Astrocyte of the spinal cord (primary cell): ENCODE results near the gene DIO1.

Experiments
- DNase-seq: peaks from one replicate; pipeline ENCODE4 v3.0.0; 2011; ENCODE audit warnings: low read depth, low spot score
- H3K4me3 ChIP-seq: 2 replicates; pipeline ENCODE4 v1.5.1; 2011; ENCODE audit warnings: low read depth, mild to moderate bottlenecking, low read length, moderate library complexity
- CTCF ChIP-seq: IDR thresholded peaks from 2 replicates; pipeline ENCODE4 v1.5.1; 2012; ENCODE audit warnings: low read depth, mild to moderate bottlenecking, low read length, inconsistent platforms
- in situ Hi-C: cut with HindIII; loops from 2 replicates; pipeline ENCODE4 v1.10.0; 2017; ENCODE audit warnings: low sequenced_read_pairs

DIO1 gene

GRCh38 chr1:53894644-53895043, 657 bp downstream of the DIO1 start:
- TF ChIP-seq CTCF, result no peak
- H3K4me3 ChIP-seq, result no peak overlapping the region
- in situ Hi-C loops, result no loop called here
- no peak for DNase-seq

- no peak for TF ChIP-seq CTCF
- in situ Hi-C loops, result no loop called here
- no peak overlapping the region for H3K4me3 ChIP-seq
- no peak for DNase-seq
Observed at GRCh38 chr1:53895421-53895820, 1.4 kb downstream of the DIO1 start.

GRCh38 chr1:53896635-53897229, 2.7 kb downstream of the DIO1 start:
- DNase-seq, result peak; percentile 79
- TF ChIP-seq CTCF, result no peak
- in situ Hi-C loops, result no loop called here
- no peak overlapping the region for H3K4me3 ChIP-seq

- H3K4me3 ChIP-seq, result no peak overlapping the region
- peak; percentile 87 for DNase-seq
- in situ Hi-C loops, result no loop called here
Observed at GRCh38 chr1:53899206-53899628, 5.2 kb downstream of the DIO1 start.

GRCh38 chr1:53899708-53900107, 5.7 kb downstream of the DIO1 start:
- DNase-seq, result no peak
- in situ Hi-C loops, result no loop called here
- no peak overlapping the region for H3K4me3 ChIP-seq
- no peak for TF ChIP-seq CTCF

More at GRCh38 chr1:53899206-53899628, 5.2 kb downstream of the DIO1 start:
- TF ChIP-seq CTCF, result no peak

GRCh38 chr1:53902235-53903138, 8.5 kb downstream of the DIO1 start:
- H3K4me3 ChIP-seq, result no peak overlapping the region
- in situ Hi-C loops, result no loop called here
- TF ChIP-seq CTCF, result no peak
- DNase-seq, result no peak
